Measurements from ENCODE around the gene CFAP74.

GRCh38 chr1:2041305-2041704, 37.7 kb upstream of the CFAP74 start:
- no peak for TF ChIP-seq POLR2A (IDR thresholded peaks at IDR 0.05; ENCODE audit: low read depth, low read length)
- no peak for TF ChIP-seq TAF1 (IDR thresholded peaks at IDR 0.05; ENCODE audit: borderline replicate concordance, low read depth, low read length)

Measured in GM12892 (cell line).